ENCODE data around the gene MCF2L2. TPM values are rescaled to one million over a fixed set of nuclear protein-coding genes. Genes with fewer than 3 reads are reported as not detected.
A peak's percentile ranks its signal among the peaks of the same experiment; 100 is the strongest.

MCF2L2 gene
- total and polyA plus RNA-seq, 11 donors, result 0.12 to 1.4 (median 0.23) TPM; not detected in 1

GRCh38 chr3:183211352-183211751, 217.1 kb downstream of the MCF2L2 start:
- no peaks in the 10 kb centered on the region for H3K9me3 ChIP-seq
- peak overlapping the region in 10 of 12 donors; percentile 45 to 85 (median 78) for H3K27ac ChIP-seq
- intact Hi-C loops (cut with DNase I), result loop anchor here in 1 of 10 donors (5.0 kb wide), 1 partner anchor 41 kb away; the partner anchor contains the start of gene B3GNT5
- H3K4me1 ChIP-seq, result peaks cover 0 to 36% (median 5%) of the 10 kb centered on the region in 12 donors
- peak overlapping the region in 4 of 12 donors; percentile 1 to 18 (median 11) for H3K4me3 ChIP-seq
- H3K36me3 ChIP-seq, result no peaks in the 10 kb centered on the region
- H3K27me3 ChIP-seq, result no peaks in the 10 kb centered on the region
- TF ChIP-seq POLR2A (IDR thresholded peaks at IDR 0.05) (no peak), CTCF (IDR thresholded peaks at IDR 0.05) (no peak)
- DNase-seq (peak; percentile 38 to 67 (median 48)), ATAC-seq (peak; percentile 61 to 89 (median 86))
- 61 to 66% (median 64%) methylated on average over 12 to 13 of the region's 13 CpGs for WGBS, 4 donors

- H3K36me3 ChIP-seq, result no peaks in the 10 kb centered on the region
- peak overlapping the region in 4 of 12 donors; percentile 1 to 18 (median 11) for H3K4me3 ChIP-seq
- H3K27me3 ChIP-seq, result no peaks in the 10 kb centered on the region
- H3K27ac ChIP-seq, result peak overlapping the region in 10 of 12 donors; percentile 39 to 85 (median 78)
- TF ChIP-seq POLR2A (IDR thresholded peaks at IDR 0.05), result no peak
- no peak for TF ChIP-seq CTCF (IDR thresholded peaks at IDR 0.05)
- WGBS, 4 donors, result 56 to 63% (median 62%) methylated on average over 9 of the region's 9 CpGs
- H3K4me1 ChIP-seq, result peaks cover 0 to 36% (median 5%) of the 10 kb centered on the region in 12 donors
- H3K9me3 ChIP-seq, result no peaks in the 10 kb centered on the region
- DNase-seq (peak in 2 of 5 donors; percentile 31 to 38), ATAC-seq (peak; percentile 39 to 69 (median 60))
- intact Hi-C loops (cut with DNase I), result loop anchor here in 1 of 10 donors (5.0 kb wide), 1 partner anchor 41 kb away; the partner anchor contains the start of gene B3GNT5
These were observed 217.5 kb downstream of the MCF2L2 start for GRCh38 chr3:183210862-183211341.

- H3K27ac ChIP-seq, result peak overlapping the region in 8 of 12 donors; percentile 48 to 85 (median 79)
- no peaks in the 10 kb centered on the region for H3K9me3 ChIP-seq
- TF ChIP-seq POLR2A (IDR thresholded peaks at IDR 0.05) (no peak), CTCF (IDR thresholded peaks at IDR 0.05) (no peak)
- no peaks in the 10 kb centered on the region for H3K36me3 ChIP-seq
- 81 to 86% (median 84%) methylated on average over 5 of the region's 5 CpGs for WGBS, 4 donors
- no peaks in the 10 kb centered on the region for H3K27me3 ChIP-seq
- DNase-seq (no peak), ATAC-seq (peak in 1 of 4 donors; percentile 46)
- H3K4me1 ChIP-seq, result peaks cover 0 to 36% (median 5%) of the 10 kb centered on the region in 12 donors
- H3K4me3 ChIP-seq, result no peak overlapping the region
- intact Hi-C loops (cut with DNase I), result loop anchor here in 1 of 10 donors (5.0 kb wide), 1 partner anchor 42 kb away; the partner anchor contains the start of gene B3GNT5
These were observed 218.1 kb downstream of the MCF2L2 start for GRCh38 chr3:183210341-183210740.

GRCh38 chr3:183208800-183209199, 219.6 kb downstream of the MCF2L2 start:
- 87 to 90% (median 87%) methylated on average over 2 of the region's 2 CpGs for WGBS, 4 donors
- Histone ChIP-seq H3K4me3 (no peak overlapping the region), H3K27me3 (no peaks in the 10 kb centered on the region), H3K27ac (no peak overlapping the region), H3K9me3 (peaks cover 0 to 6% (median 0%) of the 10 kb centered on the region in 12 donors), H3K4me1 (peaks cover 0 to 35% (median 4%) of the 10 kb centered on the region in 12 donors), H3K36me3 (no peaks in the 10 kb centered on the region)
- no peak for ATAC-seq
- TF ChIP-seq CTCF (IDR thresholded peaks at IDR 0.05) (no peak), POLR2A (IDR thresholded peaks at IDR 0.05) (no peak)
- intact Hi-C loops (cut with DNase I), result no loop called here
- no peak for DNase-seq
